ENCODE measurements around the gene PDXP.

The PDXP gene

DNA sequence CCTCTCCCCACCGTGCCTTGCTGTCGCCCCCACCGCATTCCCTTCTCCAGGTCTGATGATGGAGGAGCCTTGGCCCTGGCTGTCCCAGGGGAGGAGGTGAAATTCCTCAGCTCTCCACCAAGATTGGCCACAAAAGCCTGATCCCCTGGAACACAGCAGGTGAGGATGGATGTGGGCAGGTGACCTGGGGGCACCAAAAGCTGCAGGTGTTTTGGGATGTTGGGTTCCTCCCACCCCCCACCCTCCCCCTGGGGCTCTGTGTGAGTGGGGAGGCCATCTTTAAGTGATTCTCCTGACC, 39.0 kb downstream of the PDXP start:
- no peak for DNase-seq (ENCODE audit: low read depth)

DNA sequence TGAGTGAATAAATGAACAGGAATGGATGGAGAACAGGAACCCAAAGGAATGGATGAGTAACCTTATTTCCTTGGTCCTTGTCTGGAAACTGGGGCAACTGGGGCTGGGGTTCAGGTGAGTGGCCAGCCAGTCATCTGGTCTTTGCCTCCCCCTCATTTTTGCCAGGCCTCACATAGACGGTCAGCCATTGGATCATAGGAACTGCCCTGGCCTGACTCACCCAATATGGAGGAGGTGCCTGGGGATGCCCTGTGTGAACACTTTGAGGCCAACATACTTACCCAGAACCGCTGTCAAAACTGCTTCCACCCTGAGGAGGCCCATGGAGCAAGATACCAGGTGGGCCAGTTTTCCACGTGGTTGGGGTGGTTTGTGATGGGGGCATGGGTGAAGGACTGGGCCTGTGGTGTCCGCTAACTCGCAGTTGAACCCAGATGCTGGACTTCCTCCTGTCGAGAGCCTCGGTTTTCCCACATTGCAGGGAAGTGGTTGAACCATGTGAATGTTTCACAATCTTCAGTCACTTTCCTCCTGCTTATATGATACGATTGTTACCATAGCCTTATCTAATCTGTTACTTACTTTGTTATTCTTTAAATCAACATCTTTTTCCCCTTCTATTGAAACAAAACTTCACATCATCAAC, 42.7 kb downstream of the PDXP start:
- no peak for DNase-seq (ENCODE audit: low read depth)

DNA sequence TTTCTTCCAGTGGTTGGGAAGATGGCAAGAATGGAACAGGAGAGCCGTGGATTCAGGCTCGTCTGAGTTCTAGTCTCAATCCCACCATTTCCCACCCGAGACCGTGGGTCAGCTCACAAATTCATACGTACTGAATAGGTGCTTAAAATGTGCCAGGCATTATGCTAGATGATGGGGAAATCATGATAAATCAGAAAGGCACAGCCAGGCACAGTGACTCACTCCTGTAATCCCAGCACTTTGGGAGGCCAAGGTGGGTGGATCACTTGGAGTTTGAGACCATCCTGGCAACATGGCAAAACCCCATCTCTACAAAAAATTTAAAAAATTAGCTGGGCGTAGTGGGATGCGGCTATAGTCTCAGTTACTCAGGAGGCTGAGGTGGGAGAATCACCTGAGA, 45.4 kb downstream of the PDXP start:
- no peak for DNase-seq (ENCODE audit: low read depth)

DNA sequence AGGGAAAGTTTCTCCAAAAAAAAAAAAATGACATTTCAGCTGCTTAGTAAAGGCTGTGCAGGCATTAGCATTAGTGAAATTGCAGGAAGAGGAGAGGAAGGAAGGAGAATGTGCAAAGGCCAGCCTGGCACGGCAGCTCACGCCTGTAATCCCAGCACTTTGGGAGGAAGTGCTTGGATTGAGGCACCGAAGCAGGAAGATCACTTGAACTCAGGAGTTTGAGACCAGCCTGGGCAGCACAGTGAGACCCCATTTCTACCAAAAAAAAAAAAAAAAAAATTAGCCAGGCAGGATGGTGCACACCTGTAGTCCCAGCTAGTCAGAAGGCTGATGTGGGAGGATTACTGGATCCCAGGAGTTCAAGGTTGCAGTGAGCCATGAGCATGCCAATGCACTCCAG, 46.1 kb downstream of the PDXP start:
- no peak for DNase-seq (ENCODE audit: low read depth)

DNA sequence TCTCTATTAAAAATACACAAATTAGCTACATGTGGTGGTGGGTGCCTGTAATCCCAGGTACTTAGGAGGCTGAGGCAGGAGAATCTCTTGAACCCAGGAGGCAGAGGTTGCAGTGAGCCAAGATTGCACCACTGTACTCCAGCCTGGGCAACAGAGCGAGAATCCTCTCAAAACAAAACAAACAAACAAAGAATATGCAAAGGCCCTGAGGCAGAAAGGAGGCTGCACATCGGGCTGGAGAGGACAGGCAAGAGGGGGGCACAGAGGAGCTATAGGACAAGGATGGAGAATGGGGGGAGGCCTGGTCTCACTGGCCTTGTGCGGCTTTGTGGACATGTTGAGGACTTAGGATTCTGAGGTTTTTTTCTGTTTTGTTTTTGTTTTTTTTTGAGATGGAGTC, 46.7 kb downstream of the PDXP start:
- DNase-seq (ENCODE audit: low read depth) = no peak

DNA sequence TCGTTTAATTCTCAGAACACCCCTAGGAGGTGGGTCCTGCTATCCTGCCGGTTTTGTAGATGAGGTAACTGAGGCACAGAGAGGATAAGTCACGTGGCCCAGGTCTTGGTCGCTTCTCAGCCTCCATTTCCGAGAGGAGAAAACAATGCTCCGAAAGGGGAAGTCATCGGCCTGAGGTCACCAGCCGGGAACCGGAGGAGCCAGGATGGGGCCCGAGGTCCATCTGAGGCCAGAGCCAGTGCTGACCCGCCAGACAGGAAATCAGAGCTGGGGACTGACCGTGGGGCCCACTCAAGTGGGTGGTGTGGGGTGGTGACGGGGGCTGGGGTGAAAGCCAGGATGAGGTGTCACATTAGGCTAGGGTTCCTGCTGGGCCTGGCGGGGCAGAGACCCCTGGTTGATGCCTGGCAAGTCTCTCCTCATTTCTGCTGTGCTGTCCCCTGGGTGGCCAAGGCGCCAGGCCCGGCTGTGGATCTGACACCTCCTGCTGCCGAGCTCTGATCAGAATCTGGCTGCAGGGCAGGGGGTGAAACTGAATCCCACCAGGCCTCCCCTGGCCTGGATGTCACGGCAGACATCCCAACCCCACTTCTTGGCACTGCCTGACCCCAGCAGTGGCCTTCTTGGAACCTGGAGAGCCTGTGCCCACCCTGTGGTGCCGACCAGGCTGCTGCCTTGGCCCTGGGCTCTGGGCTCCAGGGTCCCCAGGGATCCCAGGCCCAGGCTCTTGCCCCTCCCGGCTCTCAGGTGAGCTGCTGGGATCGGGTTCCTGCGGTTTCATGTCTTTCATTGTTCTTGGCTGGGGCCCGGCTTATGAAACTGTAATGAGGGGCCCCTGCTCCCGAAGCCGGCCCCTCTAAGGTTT, 50.3 kb downstream of the PDXP start:
- no peak for DNase-seq (ENCODE audit: low read depth)

DNA sequence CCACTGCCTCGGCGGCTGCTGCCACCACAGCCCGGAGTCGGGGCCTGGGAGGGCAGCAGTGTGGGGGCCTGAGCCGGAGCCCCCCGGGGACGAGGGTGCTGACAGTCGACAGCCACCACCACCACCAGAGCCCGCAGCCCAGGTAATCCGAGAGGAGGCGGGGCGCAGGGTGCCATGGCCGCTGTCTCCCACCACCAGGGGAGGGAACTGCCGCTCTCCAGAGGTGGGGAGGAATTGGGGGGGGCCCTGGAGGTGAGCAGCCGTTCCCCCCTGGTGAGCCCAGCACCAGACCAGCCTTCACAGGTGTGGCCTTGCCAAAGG, 50.9 kb downstream of the PDXP start:
- no peak for DNase-seq (ENCODE audit: low read depth)

DNA sequence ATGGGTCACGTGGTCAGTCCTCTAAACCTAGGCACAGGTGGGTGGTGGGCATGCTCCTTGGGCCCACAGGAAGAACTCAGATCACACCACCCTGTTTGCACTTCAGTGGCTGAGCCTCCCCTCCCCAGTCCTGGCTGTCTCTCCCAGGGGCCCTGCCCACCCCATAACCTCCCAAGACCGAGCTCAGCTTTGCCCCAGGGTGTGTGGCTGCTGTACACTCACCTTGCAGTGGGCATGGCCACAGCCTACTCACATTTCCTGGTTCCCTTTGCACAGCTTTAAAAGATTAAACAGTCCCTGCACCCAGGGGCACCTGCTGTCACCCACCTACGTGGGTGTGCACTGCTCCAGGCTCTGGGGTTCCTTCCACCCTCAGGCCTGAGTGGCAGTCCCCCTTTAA, 52.2 kb downstream of the PDXP start:
- no peak for DNase-seq (ENCODE audit: low read depth)

DNA sequence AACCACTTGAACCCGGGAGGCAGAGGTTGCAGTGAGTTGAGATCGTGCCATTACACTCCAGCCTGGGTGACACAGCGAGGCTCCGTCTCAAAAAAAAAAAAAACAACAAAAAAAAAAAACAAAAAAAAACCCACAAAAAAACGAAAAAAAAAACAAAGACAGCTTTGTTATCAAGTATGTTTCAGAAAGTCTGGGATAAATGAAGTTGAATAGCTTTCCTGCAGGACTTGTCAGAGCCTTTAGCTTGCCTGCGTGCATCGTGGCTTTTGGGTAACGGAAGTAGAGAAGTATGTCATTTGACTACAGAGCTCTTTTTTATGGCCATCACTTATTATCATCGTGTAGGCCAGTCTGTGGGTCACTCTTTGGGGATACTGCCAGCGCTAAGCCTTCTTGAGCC, 53.0 kb downstream of the PDXP start:
- no peak for DNase-seq (ENCODE audit: low read depth)

DNA sequence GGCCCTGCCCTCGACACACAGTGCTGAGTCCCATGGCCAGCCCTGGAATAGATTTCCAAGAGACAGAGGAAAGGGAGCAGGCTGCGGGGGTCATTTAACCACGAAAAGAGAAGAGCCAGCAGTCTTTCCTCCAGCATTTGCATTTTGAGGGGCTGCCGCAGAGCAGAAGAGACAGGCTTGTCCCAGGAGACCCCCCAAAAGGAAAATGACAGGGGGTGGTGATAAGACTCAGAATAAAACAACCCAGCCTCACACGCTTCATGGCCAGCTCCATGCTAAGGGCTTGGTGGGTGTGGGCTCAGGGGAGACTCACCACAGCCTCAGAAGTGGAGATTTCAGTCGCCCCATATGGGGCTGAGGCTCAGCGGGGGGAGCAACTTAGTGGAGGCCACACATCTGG, 55.2 kb downstream of the PDXP start:
- DNase-seq (ENCODE audit: low read depth) = no peak

DNA sequence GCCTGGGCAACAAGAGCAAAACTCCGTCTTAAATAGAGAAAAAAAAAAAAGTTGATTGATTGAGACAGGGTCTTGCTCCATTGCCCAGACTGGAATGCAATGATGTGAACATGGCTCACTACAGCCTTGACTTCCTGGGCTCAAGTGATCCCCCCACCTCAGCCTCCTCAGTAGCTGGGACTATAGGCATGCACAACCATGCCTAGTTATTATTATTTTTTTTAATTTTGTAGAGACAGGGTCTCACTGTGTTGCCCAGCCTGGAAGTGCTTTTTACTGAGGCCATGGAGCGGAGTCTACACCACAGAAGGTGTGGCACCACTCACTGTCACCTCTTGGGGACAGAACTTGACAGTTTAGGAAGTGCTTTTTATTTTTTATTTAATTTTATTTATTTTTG, 56.1 kb downstream of the PDXP start:
- DNase-seq (ENCODE audit: low read depth) = no peak

DNA sequence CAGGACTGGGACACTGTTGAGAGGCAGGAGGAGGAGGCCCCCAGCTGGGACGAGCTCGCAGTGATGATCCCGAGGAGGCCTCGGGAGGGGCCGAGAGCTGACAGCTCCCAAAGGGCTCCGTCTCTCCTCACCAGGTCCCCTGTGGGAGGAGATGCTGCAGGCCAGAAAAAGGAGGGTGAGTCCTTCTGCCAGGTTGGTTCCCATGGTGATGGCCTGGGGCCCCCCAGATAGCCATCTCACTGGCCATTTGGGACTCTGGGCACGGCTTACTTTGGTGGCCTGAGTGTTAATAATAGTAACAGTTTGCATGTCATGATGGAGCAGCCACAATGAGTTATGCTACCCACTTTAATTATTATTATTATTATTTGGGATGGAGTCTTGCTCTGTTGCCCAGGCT, 57.2 kb downstream of the PDXP start:
- no peak for DNase-seq (ENCODE audit: low read depth)
